GM12878 (cell line): ENCODE data around the gene NUDT12.

Experiments used
- CTCF ChIP-seq, 3 experiments: IDR thresholded peaks in 2 of 3; conservative IDR thresholded peaks in 1 of 3; 2 replicates each; pipeline ENCODE4 v1.5.1; 2011; ENCODE audit warnings: low read depth in 3 of 3, low read length in 3 of 3, mild to moderate bottlenecking in 3 of 3, control low read depth in 2 of 3, moderate library complexity in 2 of 3, inconsistent platforms in 1 of 3, mixed read lengths in 1 of 3; ENCODE audit not compliant: control insufficient read depth in 2 of 3, insufficient read depth in 1 of 3; ENCODE audit errors: extremely low read depth in 1 of 3
- EZH2 ChIP-seq: IDR thresholded peaks from 2 replicates; pipeline ENCODE4 v1.6.1; 2012; ENCODE audit warnings: low read depth, mild to moderate bottlenecking, control low read depth, inconsistent platforms, low read length, borderline replicate concordance; ENCODE audit not compliant: control insufficient read depth
- PBX3 ChIP-seq: IDR thresholded peaks from 2 replicates; pipeline ENCODE4 v1.6.1; 2011; ENCODE audit warnings: mild to moderate bottlenecking, low read depth, low read length, moderate library complexity; ENCODE audit not compliant: insufficient replicate concordance

GRCh38 chr5:103573411-103573810 is 10.8 kb upstream of the NUDT12 start:
- TF ChIP-seq PBX3 (no peak), CTCF (IDR thresholded peaks at IDR 0.05 in 2 of 3, conservative IDR thresholded peaks at IDR 0.05 in 1 of 3; ENCODE audit: control insufficient read depth in 2 of 3, extremely low read depth in 1 of 3, insufficient read depth in 1 of 3, low read depth in 3 of 3, low read length in 3 of 3) (no peak), EZH2 (no peak)
